HCT116 (cell line): ENCODE measurements around the gene FOXP1. TPM values are rescaled to one million over a fixed set of nuclear protein-coding genes. Genes with fewer than 3 reads are reported as not detected.

Experiments used
- ATAC-seq: fragments of 200-7000 bp; cut with Tn5 transposase; 2 replicates; pipeline ENCODE4 v1.9.1; 2020; ENCODE audit warnings: mild to moderate bottlenecking, moderate library complexity
- BruUV-seq: library from RNA; stranded (reverse); fragments of 400-500 nt; replicated peaks from 2 replicates; lab custom pipeline; 2021; lab: Mats Ljungman, UMichigan
- CTCF ChIA-PET: fragments of 300-600 bp; sonication (Branson Sonifier 250); formaldehyde crosslinking; loops from one replicate; lab custom pipeline; 2021; ENCODE audit warnings: antibody characterized with exemption; lab: Charles Lee
- POLR2A ChIA-PET: fragments of 300-600, 350-600 bp; sonication (Branson Sonifier 250); formaldehyde crosslinking; loops from one replicate; lab custom pipeline; 2021; ENCODE audit warnings: antibody characterized with exemption; lab: Charles Lee
- RAD21 ChIA-PET, 2 experiments: fragments of 300-600 bp; sonication (Branson Sonifier 250); formaldehyde crosslinking; loops; one replicate each; lab custom pipeline; 2023; ENCODE audit warnings: low total read pairs in 2 of 2; ENCODE audit not compliant: uncharacterized antibody in 2 of 2, unreplicated experiment in 2 of 2, low non-redundant PET in 1 of 2; lab: Charles Lee
- DNase-seq: peaks from one replicate; pipeline ENCODE4 v3.0.0-alpha.2; 2010; ENCODE audit warnings: low read depth, low spot score
- H2AFZ ChIP-seq: fragments of 200-600 bp; shearing (Covaris generic), sonication (generic); 2 replicates; pipeline ENCODE4 v1.6.1; 2017; ENCODE audit warnings: low read depth, mixed run types, mixed read lengths, antibody characterized with exemption, low read length; ENCODE audit not compliant: poor library complexity, severe bottlenecking
- H3K27ac ChIP-seq: 2 replicates; pipeline ENCODE4 v1.5.1; 2012; ENCODE audit warnings: low read depth, low read length
- H3K27me3 ChIP-seq: fragments of 200-600 bp; sonication (generic); 2 replicates; pipeline ENCODE4 v1.6.1; 2016; ENCODE audit warnings: mixed run types, low read length, mixed read lengths; ENCODE audit not compliant: insufficient read depth
- H3K36me3 ChIP-seq, 2 experiments: fragments of 200-500 bp in 1 of 2; fragments of 200-600 bp in 1 of 2; sonication (Bioruptor generic) in 1 of 2; sonication (generic) in 1 of 2; 2 replicates each; pipeline versions ENCODE4 v1.5.1 to v1.6.1; 2014 to 2016; ENCODE audit warnings: low read length in 2 of 2, inconsistent platforms in 1 of 2, mixed read lengths in 1 of 2, mixed run types in 1 of 2; ENCODE audit not compliant: insufficient read depth in 2 of 2, control insufficient read depth in 1 of 2
- H3K4me1 ChIP-seq, 2 experiments: fragments of 200-600 bp in 1 of 2; sonication (generic) in 1 of 2; 2 replicates each; pipeline versions ENCODE4 v1.5.1 to v1.6.1; 2012 to 2017; ENCODE audit warnings: low read length in 2 of 2, inconsistent platforms in 1 of 2, mild to moderate bottlenecking in 1 of 2, mixed read lengths in 1 of 2, mixed run types in 1 of 2, moderate library complexity in 1 of 2; ENCODE audit not compliant: insufficient read depth in 2 of 2, control insufficient read depth in 1 of 2
- H3K4me2 ChIP-seq: fragments of 200-600 bp; sonication (generic); 2 replicates; pipeline ENCODE4 v1.6.1; 2017; ENCODE audit warnings: mixed run types, low read length, mixed read lengths
- H3K4me3 ChIP-seq, 2 experiments: fragments of 200-600 bp in 1 of 2; sonication (generic) in 1 of 2; replicated peaks in 1 of 2; 2 replicates each; pipeline ENCODE4 v1.5.1; 2011 to 2016; ENCODE audit warnings: low read length in 2 of 2, control low read depth in 1 of 2, low read depth in 1 of 2, mild to moderate bottlenecking in 1 of 2, mixed read lengths in 1 of 2, mixed run types in 1 of 2
- H3K79me2 ChIP-seq: fragments of 200-600 bp; sonication (generic); 2 replicates; pipeline ENCODE4 v1.6.1; 2017; ENCODE audit warnings: mild to moderate bottlenecking, mixed run types, low read length, moderate library complexity, mixed read lengths; ENCODE audit not compliant: insufficient read depth
- H3K9ac ChIP-seq: fragments of 200-600 bp; sonication (generic); 2 replicates; pipeline ENCODE4 v1.6.1; 2016; ENCODE audit warnings: low read length, mixed read lengths
- H3K9me2 ChIP-seq: fragments of 200-600 bp; sonication (generic), shearing (Covaris generic); 2 replicates; pipeline ENCODE4 v1.6.1; 2017; ENCODE audit warnings: mixed run types, mild to moderate bottlenecking, moderate library complexity; ENCODE audit not compliant: insufficient read depth
- H3K9me3 ChIP-seq, 2 experiments: fragments of 200-500 bp in 1 of 2; fragments of 200-600 bp in 1 of 2; sonication (Bioruptor generic) in 1 of 2; sonication (generic) in 1 of 2; 2 replicates each; pipeline ENCODE4 v1.6.1; 2014 to 2017; ENCODE audit warnings: low read length in 2 of 2, mixed read lengths in 2 of 2, inconsistent platforms in 1 of 2, low read depth in 1 of 2, mild to moderate bottlenecking in 1 of 2, mixed run types in 1 of 2, moderate library complexity in 1 of 2; ENCODE audit not compliant: control insufficient read depth in 1 of 2, insufficient read depth in 1 of 2
- H4K20me1 ChIP-seq: fragments of 200-600 bp; sonication (generic), shearing (Covaris generic); 2 replicates; pipeline ENCODE4 v1.6.1; 2017; ENCODE audit warnings: mixed run types, mild to moderate bottlenecking, moderate library complexity; ENCODE audit not compliant: insufficient read depth
- ATF3 ChIP-seq: IDR thresholded peaks from 2 replicates; pipeline ENCODE4 v1.6.1; 2012
- CTCF ChIP-seq, 3 experiments: fragments of 200-600 bp in 1 of 3; sonication (generic) in 1 of 3; IDR thresholded peaks in 2 of 3; conservative IDR thresholded peaks in 1 of 3; 2 replicates each; pipeline ENCODE4 v1.5.1; 2012 to 2017; ENCODE audit warnings: low read depth in 2 of 3, low read length in 2 of 3, antibody characterized with exemption in 1 of 3, borderline replicate concordance in 1 of 3, control low read depth in 1 of 3, mild to moderate bottlenecking in 1 of 3, mixed read lengths in 1 of 3, mixed run types in 1 of 3, moderate library complexity in 1 of 3; ENCODE audit not compliant: insufficient read depth in 1 of 3
- ELF1 ChIP-seq: IDR thresholded peaks from 2 replicates; pipeline ENCODE4 v1.6.1; 2012; ENCODE audit warnings: low read depth, borderline replicate concordance
- JUND ChIP-seq: IDR thresholded peaks from 2 replicates; pipeline ENCODE4 v1.6.1; 2012
- MAX ChIP-seq: IDR thresholded peaks from 2 replicates; pipeline ENCODE4 v1.6.1; 2012
- POLR2A ChIP-seq: IDR thresholded peaks from 2 replicates; pipeline ENCODE4 v1.7.0; 2011; ENCODE audit warnings: borderline replicate concordance; ENCODE audit not compliant: insufficient read depth, insufficient read length; ENCODE audit errors: extremely low read depth
- RAD21 ChIP-seq: IDR thresholded peaks from 2 replicates; pipeline ENCODE4 v1.6.1; 2012; ENCODE audit warnings: low read depth, mild to moderate bottlenecking
- SP1 ChIP-seq: IDR thresholded peaks from 2 replicates; pipeline ENCODE4 v1.6.1; 2012; ENCODE audit warnings: low read depth
- TCF7L2 ChIP-seq: IDR thresholded peaks from 2 replicates; pipeline ENCODE4 v1.7.0; 2011; ENCODE audit warnings: borderline replicate concordance, inconsistent platforms; ENCODE audit not compliant: insufficient read depth, insufficient read length; ENCODE audit errors: extremely low read depth
- YY1 ChIP-seq: IDR thresholded peaks from 2 replicates; pipeline ENCODE4 v1.6.1; 2011; ENCODE audit warnings: low read length, low read depth, moderate library complexity, mild to moderate bottlenecking; ENCODE audit not compliant: insufficient replicate concordance; ENCODE audit errors: extremely low read depth
- intact Hi-C: fragments of 100-400 bp; cut with micrococcal nuclease; formaldehyde crosslinking; loops from 2 replicates; pipeline ENCODE4 v1.10.0; 2022
- total RNA-seq: library from RNA; stranded (reverse); gene quantifications from one replicate; pipeline ENCODE4 v1.2.1, GENCODE V29; 2021; ENCODE audit not compliant: unreplicated experiment

The FOXP1 gene
- total RNA-seq, 1 experiment from 2014 or later = 11.4 TPM

GRCh38 chr3:71005702-71006321 is 577.7 kb downstream of the FOXP1 start:
- Histone ChIP-seq H3K27me3 (no peaks in the 10 kb centered on the region), H2AFZ (no peak overlapping the region), H3K4me2 (no peak overlapping the region), H3K4me3 (no peak overlapping the region), H4K20me1 (no peaks in the 10 kb centered on the region), H3K9me2 (no peaks in the 10 kb centered on the region), H3K9ac (no peak overlapping the region), H3K79me2 (no peaks in the 10 kb centered on the region), H3K36me3 (no peaks in the 10 kb centered on the region), H3K27ac (no peak overlapping the region), H3K4me1 (peaks cover 0 to 3% of the 10 kb centered on the region in 2 experiments; a peak in 1 of 4 replicates), H3K9me3 (no peaks in the 10 kb centered on the region)
- ATAC-seq = no peak
- intact Hi-C loops = loop anchor here (5.0 kb wide), 1 partner anchor 581 kb away; no protein-coding TSS in a partner anchor
- ChIA-PET RAD21 (no interaction called here), POLR2A (no interaction called here), CTCF (no interaction called here)
- BruUV-seq = no TSS peak
- TF ChIP-seq RAD21 (no peak), ATF3 (no peak), POLR2A (no peak), SP1 (no peak), CTCF (IDR thresholded peaks at IDR 0.05 in 2 of 3, conservative IDR thresholded peaks at IDR 0.05 in 1 of 3; ENCODE audit: borderline replicate concordance in 1 of 3, insufficient read depth in 1 of 3, low read depth in 2 of 3, low read length in 2 of 3) (no peak), ELF1 (no peak)
- DNase-seq = no peak

- RAD21 ChIA-PET = no interaction called here
- no TSS peak for BruUV-seq
- CTCF ChIA-PET = no interaction called here
Measured at GRCh38 chr3:71003511-71003910, 580.0 kb downstream of the FOXP1 start.

More at GRCh38 chr3:71003511-71003910, 580.0 kb downstream of the FOXP1 start:
- no peak overlapping the region for H3K27ac ChIP-seq
- H3K36me3 ChIP-seq = no peaks in the 10 kb centered on the region
- no peaks in the 10 kb centered on the region for H3K9me3 ChIP-seq
- no peak overlapping the region for H3K4me2 ChIP-seq
- H2AFZ ChIP-seq = no peak overlapping the region
- DNase-seq = no peak
- no peak overlapping the region for H3K4me3 ChIP-seq
- no peak overlapping the region for H3K9ac ChIP-seq
- H3K9me2 ChIP-seq = no peaks in the 10 kb centered on the region
- POLR2A ChIA-PET = no interaction called here
- peaks cover 0 to 3% of the 10 kb centered on the region in 2 experiments; a peak in 1 of 4 replicates for H3K4me1 ChIP-seq
- no peak for ATAC-seq
- intact Hi-C loops = no loop called here
- H3K79me2 ChIP-seq = no peaks in the 10 kb centered on the region
- no peaks in the 10 kb centered on the region for H4K20me1 ChIP-seq
- TF ChIP-seq MAX = no peak
- no peak for TF ChIP-seq ELF1
- TF ChIP-seq JUND = no peak
- TF ChIP-seq YY1 = no peak
- no peak for TF ChIP-seq TCF7L2
- no peaks in the 10 kb centered on the region for H3K27me3 ChIP-seq
